H1 (cell line): ENCODE data around the gene PIM2. TPM values are rescaled to one million over a fixed set of nuclear protein-coding genes. Genes with fewer than 3 reads are reported as not detected.

Experiments used
- BACH1 ChIP-seq: IDR thresholded peaks from 2 replicates; pipeline ENCODE4 v1.6.1; 2012; ENCODE audit warnings: low read length, improper control_type of control experiment
- CEBPB ChIP-seq: IDR thresholded peaks from 2 replicates; pipeline ENCODE4 v1.6.1; 2012; ENCODE audit warnings: low read depth, low read length
- GABPA ChIP-seq: IDR thresholded peaks from 2 replicates; pipeline ENCODE4 v1.6.1; 2011; ENCODE audit warnings: mild to moderate bottlenecking, low read length, moderate library complexity, borderline replicate concordance; ENCODE audit not compliant: insufficient read depth
- KDM1A ChIP-seq: fragments of 200-600, 300-600 bp; sonication (generic); IDR thresholded peaks from 2 replicates; pipeline ENCODE4 v1.7.1; 2016; ENCODE audit warnings: mild to moderate bottlenecking, low read length, borderline replicate concordance
- PHF8 ChIP-seq: fragments of 200-600 bp; sonication (generic); conservative IDR thresholded peaks from 2 replicates; pipeline ENCODE4 v1.7.1; 2012; ENCODE audit warnings: low read depth, mild to moderate bottlenecking, inconsistent platforms, low read length, moderate library complexity
- RAD21 ChIP-seq, 2 experiments: IDR thresholded peaks in 1 of 2; conservative IDR thresholded peaks in 1 of 2; 2 replicates each; pipeline ENCODE4 v1.6.1; 2011; ENCODE audit warnings: low read depth in 2 of 2, low read length in 2 of 2, improper control_type of control experiment in 1 of 2, inconsistent platforms in 1 of 2, mild to moderate bottlenecking in 1 of 2, moderate library complexity in 1 of 2
- RBBP5 ChIP-seq: IDR thresholded peaks from 2 replicates; pipeline ENCODE4 v1.7.1; 2012; ENCODE audit warnings: low read depth, mild to moderate bottlenecking, inconsistent platforms, low read length, moderate library complexity, borderline replicate concordance
- SAP30 ChIP-seq: fragments of 300-600 bp; sonication (generic); IDR thresholded peaks from 2 replicates; pipeline ENCODE4 v1.7.1; 2012; ENCODE audit warnings: low read length, moderate library complexity, mild to moderate bottlenecking, inconsistent platforms; ENCODE audit not compliant: insufficient read depth, insufficient replicate concordance
- SIX5 ChIP-seq: IDR thresholded peaks from 2 replicates; pipeline ENCODE4 v1.6.1; 2011; ENCODE audit warnings: mild to moderate bottlenecking, low read depth, low read length
- TBP ChIP-seq: IDR thresholded peaks from 2 replicates; pipeline ENCODE4 v1.6.1; 2011; ENCODE audit warnings: low read depth, low read length, improper control_type of control experiment
- YY1 ChIP-seq: IDR thresholded peaks from 2 replicates; pipeline ENCODE4 v1.6.1; 2011; ENCODE audit warnings: low read depth, mild to moderate bottlenecking, low read length
- polyA plus RNA-seq, 7 experiments: library from polyadenylated mRNA; depleted of rRNA in 3 of 7; stranded (reverse) in 5 of 7; unstranded in 2 of 7; fragments of >200 nt in 5 of 7; fragments of 200-250 nt in 2 of 7; gene quantifications; 1 replicate in 5 of 7; 2 replicates in 1 of 7; 4 replicates in 1 of 7; pipeline versions ENCODE4 v1.2.1 to v1.2.3, GENCODE V29; 2011 to 2013; ENCODE audit warnings: missing spikeins in 2 of 7, mixed read lengths in 2 of 7
- total RNA-seq: library from RNA; stranded (reverse); fragmentation: NEBNext Ultra II Directional; extraction: Animal tissue kit (Norgen Biotek cat#: 25700); gene quantifications from 2 replicates; pipeline ENCODE4 v1.2.1, GENCODE V29; 2021
- TF ChIP-seq, protein P1 (sequence below): fragments of 300-600 bp; sonication (generic); IDR thresholded peaks from 2 replicates; pipeline ENCODE4 v1.7.1; 2012; ENCODE audit warnings: low read length, moderate library complexity, mild to moderate bottlenecking, inconsistent platforms; ENCODE audit not compliant: insufficient replicate concordance

The PIM2 gene
- total and polyA plus RNA-seq, 2 of the 8 experiments (the other 6 are each of a cell fraction or from before 2014, with no cell fraction given) = 180 to 203 TPM

DNA sequence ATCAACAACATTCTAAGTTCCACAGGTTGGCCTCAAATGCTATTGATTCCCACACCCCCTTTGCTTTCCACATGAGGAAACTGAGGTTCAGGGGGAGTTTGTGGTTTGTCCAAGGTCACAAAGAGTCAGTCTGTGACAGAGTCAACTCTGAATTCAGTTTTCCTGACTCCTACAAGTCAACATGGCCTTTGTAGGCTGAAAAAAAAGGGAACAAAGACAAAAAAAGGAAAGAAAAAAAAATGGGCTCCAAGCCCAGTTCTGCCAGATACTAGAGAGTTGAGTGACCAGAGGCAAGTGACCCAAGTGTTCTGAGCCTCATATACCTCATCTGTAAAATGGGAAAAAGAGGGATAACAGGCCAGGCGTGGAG lies 16.5 kb upstream of the PIM2 start (continued):
- TF ChIP-seq RAD21 (IDR thresholded peaks at IDR 0.05 in 1 of 2, conservative IDR thresholded peaks at IDR 0.05 in 1 of 2; ENCODE audit: low read depth in 2 of 2, low read length in 2 of 2) (no peak), GABPA (no peak), SIX5 (no peak), PHF8 (no peak), BACH1 (no peak), SAP30 (no peak), TBP (no peak), KDM1A (no peak), CEBPB (no peak), RBBP5 (no peak), YY1 (no peak)
- TF ChIP-seq, protein P1, sequence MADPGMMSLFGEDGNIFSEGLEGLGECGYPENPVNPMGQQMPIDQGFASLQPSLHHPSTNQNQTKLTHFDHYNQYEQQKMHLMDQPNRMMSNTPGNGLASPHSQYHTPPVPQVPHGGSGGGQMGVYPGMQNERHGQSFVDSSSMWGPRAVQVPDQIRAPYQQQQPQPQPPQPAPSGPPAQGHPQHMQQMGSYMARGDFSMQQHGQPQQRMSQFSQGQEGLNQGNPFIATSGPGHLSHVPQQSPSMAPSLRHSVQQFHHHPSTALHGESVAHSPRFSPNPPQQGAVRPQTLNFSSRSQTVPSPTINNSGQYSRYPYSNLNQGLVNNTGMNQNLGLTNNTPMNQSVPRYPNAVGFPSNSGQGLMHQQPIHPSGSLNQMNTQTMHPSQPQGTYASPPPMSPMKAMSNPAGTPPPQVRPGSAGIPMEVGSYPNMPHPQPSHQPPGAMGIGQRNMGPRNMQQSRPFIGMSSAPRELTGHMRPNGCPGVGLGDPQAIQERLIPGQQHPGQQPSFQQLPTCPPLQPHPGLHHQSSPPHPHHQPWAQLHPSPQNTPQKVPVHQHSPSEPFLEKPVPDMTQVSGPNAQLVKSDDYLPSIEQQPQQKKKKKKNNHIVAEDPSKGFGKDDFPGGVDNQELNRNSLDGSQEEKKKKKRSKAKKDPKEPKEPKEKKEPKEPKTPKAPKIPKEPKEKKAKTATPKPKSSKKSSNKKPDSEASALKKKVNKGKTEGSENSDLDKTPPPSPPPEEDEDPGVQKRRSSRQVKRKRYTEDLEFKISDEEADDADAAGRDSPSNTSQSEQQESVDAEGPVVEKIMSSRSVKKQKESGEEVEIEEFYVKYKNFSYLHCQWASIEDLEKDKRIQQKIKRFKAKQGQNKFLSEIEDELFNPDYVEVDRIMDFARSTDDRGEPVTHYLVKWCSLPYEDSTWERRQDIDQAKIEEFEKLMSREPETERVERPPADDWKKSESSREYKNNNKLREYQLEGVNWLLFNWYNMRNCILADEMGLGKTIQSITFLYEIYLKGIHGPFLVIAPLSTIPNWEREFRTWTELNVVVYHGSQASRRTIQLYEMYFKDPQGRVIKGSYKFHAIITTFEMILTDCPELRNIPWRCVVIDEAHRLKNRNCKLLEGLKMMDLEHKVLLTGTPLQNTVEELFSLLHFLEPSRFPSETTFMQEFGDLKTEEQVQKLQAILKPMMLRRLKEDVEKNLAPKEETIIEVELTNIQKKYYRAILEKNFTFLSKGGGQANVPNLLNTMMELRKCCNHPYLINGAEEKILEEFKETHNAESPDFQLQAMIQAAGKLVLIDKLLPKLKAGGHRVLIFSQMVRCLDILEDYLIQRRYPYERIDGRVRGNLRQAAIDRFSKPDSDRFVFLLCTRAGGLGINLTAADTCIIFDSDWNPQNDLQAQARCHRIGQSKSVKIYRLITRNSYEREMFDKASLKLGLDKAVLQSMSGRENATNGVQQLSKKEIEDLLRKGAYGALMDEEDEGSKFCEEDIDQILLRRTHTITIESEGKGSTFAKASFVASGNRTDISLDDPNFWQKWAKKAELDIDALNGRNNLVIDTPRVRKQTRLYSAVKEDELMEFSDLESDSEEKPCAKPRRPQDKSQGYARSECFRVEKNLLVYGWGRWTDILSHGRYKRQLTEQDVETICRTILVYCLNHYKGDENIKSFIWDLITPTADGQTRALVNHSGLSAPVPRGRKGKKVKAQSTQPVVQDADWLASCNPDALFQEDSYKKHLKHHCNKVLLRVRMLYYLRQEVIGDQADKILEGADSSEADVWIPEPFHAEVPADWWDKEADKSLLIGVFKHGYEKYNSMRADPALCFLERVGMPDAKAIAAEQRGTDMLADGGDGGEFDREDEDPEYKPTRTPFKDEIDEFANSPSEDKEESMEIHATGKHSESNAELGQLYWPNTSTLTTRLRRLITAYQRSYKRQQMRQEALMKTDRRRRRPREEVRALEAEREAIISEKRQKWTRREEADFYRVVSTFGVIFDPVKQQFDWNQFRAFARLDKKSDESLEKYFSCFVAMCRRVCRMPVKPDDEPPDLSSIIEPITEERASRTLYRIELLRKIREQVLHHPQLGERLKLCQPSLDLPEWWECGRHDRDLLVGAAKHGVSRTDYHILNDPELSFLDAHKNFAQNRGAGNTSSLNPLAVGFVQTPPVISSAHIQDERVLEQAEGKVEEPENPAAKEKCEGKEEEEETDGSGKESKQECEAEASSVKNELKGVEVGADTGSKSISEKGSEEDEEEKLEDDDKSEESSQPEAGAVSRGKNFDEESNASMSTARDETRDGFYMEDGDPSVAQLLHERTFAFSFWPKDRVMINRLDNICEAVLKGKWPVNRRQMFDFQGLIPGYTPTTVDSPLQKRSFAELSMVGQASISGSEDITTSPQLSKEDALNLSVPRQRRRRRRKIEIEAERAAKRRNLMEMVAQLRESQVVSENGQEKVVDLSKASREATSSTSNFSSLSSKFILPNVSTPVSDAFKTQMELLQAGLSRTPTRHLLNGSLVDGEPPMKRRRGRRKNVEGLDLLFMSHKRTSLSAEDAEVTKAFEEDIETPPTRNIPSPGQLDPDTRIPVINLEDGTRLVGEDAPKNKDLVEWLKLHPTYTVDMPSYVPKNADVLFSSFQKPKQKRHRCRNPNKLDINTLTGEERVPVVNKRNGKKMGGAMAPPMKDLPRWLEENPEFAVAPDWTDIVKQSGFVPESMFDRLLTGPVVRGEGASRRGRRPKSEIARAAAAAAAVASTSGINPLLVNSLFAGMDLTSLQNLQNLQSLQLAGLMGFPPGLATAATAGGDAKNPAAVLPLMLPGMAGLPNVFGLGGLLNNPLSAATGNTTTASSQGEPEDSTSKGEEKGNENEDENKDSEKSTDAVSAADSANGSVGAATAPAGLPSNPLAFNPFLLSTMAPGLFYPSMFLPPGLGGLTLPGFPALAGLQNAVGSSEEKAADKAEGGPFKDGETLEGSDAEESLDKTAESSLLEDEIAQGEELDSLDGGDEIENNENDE = no peak
